Measurements from ENCODE around the gene FFAR1. TPM values are rescaled to one million over a fixed set of nuclear protein-coding genes. Genes with fewer than 3 reads are reported as not detected.

Gene FFAR1
- total and polyA plus RNA-seq, 2 of the 8 experiments (the other 6 are each of a cell fraction or from before 2014, with no cell fraction given) = not detected

- Histone ChIP-seq H3K4ac (replicated peaks; ENCODE audit: insufficient read length, low read depth, low read length) (no peak overlapping the region), H4K5ac (ENCODE audit: insufficient read length, low read depth, low read length) (no peak overlapping the region), H3K14ac (ENCODE audit: insufficient read length) (no peak overlapping the region), H3K27ac (ENCODE audit: low read depth, low read length) (no peak overlapping the region), H3K56ac (replicated peaks; ENCODE audit: insufficient read length, low read depth, low read length) (no peak overlapping the region), H3K9me3 (ENCODE audit: insufficient read depth in 2 of 2, low read depth in 1 of 2, low read length in 1 of 2) (no peaks in the 10 kb centered on the region), H3K4me2 (ENCODE audit: insufficient read depth in 1 of 2, low read depth in 2 of 2, low read length in 2 of 2) (no peak overlapping the region), H3K18ac (ENCODE audit: extremely low read depth, low read length) (no peak overlapping the region), H3K79me1 (ENCODE audit: low read depth, low read length) (no peaks in the 10 kb centered on the region), H4K8ac (ENCODE audit: extremely low read depth, insufficient read depth, low read length) (no peak overlapping the region), H2BK120ac (replicated peaks; ENCODE audit: low read depth, low read length) (no peak overlapping the region), H2AK5ac (ENCODE audit: low read depth, low read length) (no peak overlapping the region), H3K23ac (ENCODE audit: insufficient read length) (no peak overlapping the region), H3K23me2 (ENCODE audit: low read depth, low read length) (no peaks in the 10 kb centered on the region), H2BK5ac (ENCODE audit: low read depth, low read length) (no peak overlapping the region), H3K4me1 (replicated peaks in 1 of 4; ENCODE audit: control insufficient read depth in 3 of 4, insufficient read depth in 4 of 4, low read length in 3 of 4) (no peaks in the 10 kb centered on the region; a peak in 1 of 7 replicates), H2BK12ac (ENCODE audit: low read depth, low read length) (no peak overlapping the region), H3K4me3 (ENCODE audit: extremely low read depth in 1 of 4, insufficient read depth in 2 of 4, low read depth in 3 of 4, low read length in 4 of 4) (no peak overlapping the region), H3K27me3 (replicated peaks in 1 of 4; ENCODE audit: control insufficient read depth in 3 of 4, extremely low read depth in 1 of 4, insufficient read depth in 3 of 4, low read length in 3 of 4) (no peaks in the 10 kb centered on the region), H2BK15ac (ENCODE audit: low read length) (no peak overlapping the region), H3K36me3 (ENCODE audit: control insufficient read depth in 2 of 4, insufficient read depth in 4 of 4, low read length in 3 of 4) (no peaks in the 10 kb centered on the region), H3K79me2 (ENCODE audit: control insufficient read depth in 1 of 2, insufficient read depth in 2 of 2, low read length in 2 of 2) (no peaks in the 10 kb centered on the region), H4K91ac (replicated peaks; ENCODE audit: insufficient read length, low read length) (no peak overlapping the region), H2BK20ac (ENCODE audit: low read length) (no peak overlapping the region), H4K20me1 (replicated peaks in 1 of 2; ENCODE audit: control insufficient read depth in 1 of 2, insufficient read depth in 2 of 2, low read length in 2 of 2) (no peaks in the 10 kb centered on the region), H3K9ac (replicated peaks in 1 of 4; ENCODE audit: extremely low read depth in 1 of 4, low read depth in 3 of 4, low read length in 3 of 4) (no peak overlapping the region), H2AFZ (ENCODE audit: low read length) (no peak overlapping the region)
- POLR2A ChIA-PET (ENCODE audit: partially characterized antibody) = no interaction called here
- WGBS, 2 experiments (ENCODE audit: extremely low coverage in 1 of 2, insufficient coverage in 1 of 2, insufficient read length in 1 of 2, insufficient replicate concordance in 2 of 2, low coverage in 1 of 2, low lambda C conversion rate in 2 of 2, missing lambda C conversion rate in 1 of 2) = 91% methylated on average over 8 of the region's 8 CpGs; no CpG with 5 or more reads in 1 of the 2 experiments
- FAIRE-seq (no peak), DNase-seq (ENCODE audit: low read depth in 1 of 2, low spot score in 2 of 2) (no peak)
- CTCF ChIA-PET (ENCODE audit: partially characterized antibody) = interaction anchor here (2.6 to 4.1 kb wide), 2 partner anchors 22 to 114 kb away, joined by 16 to 51 read pairs; no protein-coding TSS in a partner anchor
- TF ChIP-seq TAF7 (optimal IDR thresholded peaks at IDR 0.05; ENCODE audit: borderline replicate concordance, low read depth, low read length) = no peak
- TF ChIP-seq POLR2AphosphoS5 (IDR thresholded peaks at IDR 0.05; ENCODE audit: low read depth, low read length) = no peak
- TF ChIP-seq PHF8 (conservative IDR thresholded peaks at IDR 0.05; ENCODE audit: low read depth, low read length) = no peak
- TF ChIP-seq CEBPB (IDR thresholded peaks at IDR 0.05; ENCODE audit: low read depth, low read length) = no peak
- no peak for TF ChIP-seq MAFK (IDR thresholded peaks at IDR 0.05; ENCODE audit: low read depth, low read length)
- TF ChIP-seq CBX5 (IDR thresholded peaks at IDR 0.05; ENCODE audit: low read depth, low read length) = no peak
- no peak for TF ChIP-seq MAX (IDR thresholded peaks at IDR 0.05)
- TF ChIP-seq, protein P1, sequence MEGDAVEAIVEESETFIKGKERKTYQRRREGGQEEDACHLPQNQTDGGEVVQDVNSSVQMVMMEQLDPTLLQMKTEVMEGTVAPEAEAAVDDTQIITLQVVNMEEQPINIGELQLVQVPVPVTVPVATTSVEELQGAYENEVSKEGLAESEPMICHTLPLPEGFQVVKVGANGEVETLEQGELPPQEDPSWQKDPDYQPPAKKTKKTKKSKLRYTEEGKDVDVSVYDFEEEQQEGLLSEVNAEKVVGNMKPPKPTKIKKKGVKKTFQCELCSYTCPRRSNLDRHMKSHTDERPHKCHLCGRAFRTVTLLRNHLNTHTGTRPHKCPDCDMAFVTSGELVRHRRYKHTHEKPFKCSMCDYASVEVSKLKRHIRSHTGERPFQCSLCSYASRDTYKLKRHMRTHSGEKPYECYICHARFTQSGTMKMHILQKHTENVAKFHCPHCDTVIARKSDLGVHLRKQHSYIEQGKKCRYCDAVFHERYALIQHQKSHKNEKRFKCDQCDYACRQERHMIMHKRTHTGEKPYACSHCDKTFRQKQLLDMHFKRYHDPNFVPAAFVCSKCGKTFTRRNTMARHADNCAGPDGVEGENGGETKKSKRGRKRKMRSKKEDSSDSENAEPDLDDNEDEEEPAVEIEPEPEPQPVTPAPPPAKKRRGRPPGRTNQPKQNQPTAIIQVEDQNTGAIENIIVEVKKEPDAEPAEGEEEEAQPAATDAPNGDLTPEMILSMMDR (IDR thresholded peaks at IDR 0.05; ENCODE audit: control extremely low read depth in 1 of 3, insufficient read depth in 1 of 3, low read depth in 1 of 3, low read length in 3 of 3) = no peak
These were observed 7.2 kb downstream of the FFAR1 start for GRCh38 chr19:35354898-35355297.
